HepG2 (cell line): ENCODE data around the gene GTPBP6.

Source experiments
- SP1 ChIP-seq, 2 experiments: fragments of 450-650 bp in 1 of 2; sonication (generic) in 1 of 2; formaldehyde crosslinking in 1 of 2; IDR thresholded peaks; 2 replicates each; pipeline versions ENCODE4 v1.4.0 to v1.6.1; 2016 to 2020; ENCODE audit warnings: missing genetic modification reagents in 1 of 2
- ZFP36 ChIP-seq: fragments of 150-350 bp; IDR thresholded peaks from 2 replicates; pipeline ENCODE4 v1.6.1; 2018; ENCODE audit warnings: borderline replicate concordance, low read length, low read depth; ENCODE audit not compliant: partially characterized antibody

GRCh38 chrX:334971-335757, 16.6 kb upstream of the GTPBP6 start:
- TF ChIP-seq SP1 (IDR thresholded peaks at IDR 0.05) (no peak), SP1 (CRISPR knock-in tag; IDR thresholded peaks at IDR 0.05) (no peak), ZFP36 (no peak)
